Activated CD4-positive, alpha-beta T cell treated with anti-CD3 and anti-CD28 coated beads, Interleukin-2, Interleukin-4, amounts not matched to agents 100 ng/mL and 50 ng/mL, durations not matched to agents 16 hours and 8 hours (primary cell): ENCODE data around the gene KAT6B.
A peak's percentile ranks its signal among the peaks of the same experiment; 100 is the strongest.

Source experiments
- DNase-seq: peaks from one replicate; pipeline ENCODE4 v3.0.0-alpha.2; 2020; ENCODE audit warnings: low spot score

The KAT6B gene

GRCh38 chr10:74955796-74956195 lies 129.4 kb downstream of the KAT6B start:
- no peak for DNase-seq

- no peak for DNase-seq
Measured at GRCh38 chr10:74956555-74957111, 130.2 kb downstream of the KAT6B start.

DNA sequence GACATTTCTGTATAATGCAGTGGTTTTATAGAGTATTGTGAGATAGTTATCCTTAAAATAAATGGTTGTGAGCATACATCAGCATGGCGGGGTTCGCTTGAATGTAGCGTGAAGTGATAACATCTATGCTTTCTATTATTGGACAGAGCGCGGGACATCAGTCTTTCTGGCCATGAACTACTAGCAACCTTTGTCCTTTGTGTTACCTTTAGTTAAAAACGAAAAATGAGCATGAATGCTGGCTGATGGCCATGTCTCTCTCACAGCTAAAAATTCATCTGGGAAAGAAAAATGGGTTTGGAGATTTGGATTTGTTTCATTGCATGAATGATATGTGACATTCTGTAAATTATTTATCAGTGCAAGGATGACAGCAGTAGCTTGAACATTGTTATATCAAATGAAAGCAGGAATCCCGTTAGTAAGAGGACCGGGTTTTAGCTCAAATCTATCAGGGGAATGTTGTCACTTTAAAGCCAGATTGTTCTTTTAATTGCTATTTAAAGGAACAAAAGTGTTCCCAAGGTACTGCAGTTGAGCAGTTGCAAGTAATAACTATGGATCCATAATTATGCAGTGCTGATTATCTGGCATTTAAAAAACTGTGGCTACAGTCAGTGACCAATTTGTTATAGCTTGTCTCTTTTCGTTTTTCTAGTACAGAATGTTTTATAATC lies 131.0 kb downstream of the KAT6B start:
- DNase-seq = no peak

DNA sequence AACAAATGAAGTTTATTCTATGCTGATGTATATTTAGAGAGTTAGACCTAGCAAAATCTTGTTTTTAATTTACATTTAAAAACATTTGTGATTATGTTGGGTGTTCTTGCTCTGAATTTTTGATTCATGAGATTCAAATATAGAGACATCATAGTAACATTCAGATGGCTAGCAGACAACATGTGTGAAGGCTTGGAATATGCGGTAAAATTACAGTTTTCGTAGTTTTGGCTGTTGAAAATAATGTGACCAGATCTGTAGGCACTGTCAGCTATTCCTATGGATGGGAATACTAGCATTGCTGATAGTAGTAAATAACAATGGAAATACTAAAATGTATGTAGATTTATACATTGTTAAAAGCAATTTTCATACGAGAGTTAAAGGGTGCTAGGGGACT lies 131.9 kb downstream of the KAT6B start:
- DNase-seq = no peak

DNA sequence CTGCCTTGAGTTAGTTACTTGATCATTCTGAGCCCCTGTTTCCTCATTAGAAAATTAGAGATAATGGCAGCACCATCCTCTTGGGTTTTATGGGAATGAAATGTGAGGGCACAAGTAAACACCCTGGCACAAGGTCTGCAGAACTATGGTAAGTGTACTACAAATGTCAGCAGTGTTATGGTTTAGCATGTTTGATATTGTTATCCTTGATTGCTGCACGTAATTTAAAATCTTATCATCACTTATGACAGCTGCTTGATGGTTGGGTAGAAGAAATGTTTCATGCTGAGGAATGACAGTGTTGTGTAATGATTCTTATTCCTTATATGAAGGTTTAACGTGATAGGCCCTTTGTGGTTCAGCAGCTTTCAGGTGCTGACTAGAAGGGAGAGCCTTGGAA lies 134.3 kb downstream of the KAT6B start:
- DNase-seq = no peak

DNA sequence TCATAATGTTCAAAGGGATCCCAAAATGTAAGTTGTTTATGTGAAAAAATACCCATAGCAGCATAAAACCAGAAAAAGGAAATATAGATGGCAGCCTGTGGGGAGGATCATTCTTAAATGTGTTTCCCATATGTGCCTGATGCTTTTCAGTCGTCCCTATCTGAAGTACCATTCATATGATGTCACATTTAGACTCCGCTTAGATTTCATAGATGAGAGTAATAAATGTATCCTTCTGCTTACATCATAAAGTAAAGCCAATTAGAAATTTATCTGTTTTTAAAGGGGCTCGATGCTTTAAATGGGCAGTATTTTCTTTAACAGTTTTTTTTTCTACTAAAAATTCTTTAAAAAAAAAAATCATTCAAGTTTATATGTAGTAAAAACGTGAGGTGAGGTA lies 136.1 kb downstream of the KAT6B start:
- DNase-seq = no peak

- peak; percentile 15 for DNase-seq
Measured at GRCh38 chr10:74963549-74963948, 137.1 kb downstream of the KAT6B start.

DNA sequence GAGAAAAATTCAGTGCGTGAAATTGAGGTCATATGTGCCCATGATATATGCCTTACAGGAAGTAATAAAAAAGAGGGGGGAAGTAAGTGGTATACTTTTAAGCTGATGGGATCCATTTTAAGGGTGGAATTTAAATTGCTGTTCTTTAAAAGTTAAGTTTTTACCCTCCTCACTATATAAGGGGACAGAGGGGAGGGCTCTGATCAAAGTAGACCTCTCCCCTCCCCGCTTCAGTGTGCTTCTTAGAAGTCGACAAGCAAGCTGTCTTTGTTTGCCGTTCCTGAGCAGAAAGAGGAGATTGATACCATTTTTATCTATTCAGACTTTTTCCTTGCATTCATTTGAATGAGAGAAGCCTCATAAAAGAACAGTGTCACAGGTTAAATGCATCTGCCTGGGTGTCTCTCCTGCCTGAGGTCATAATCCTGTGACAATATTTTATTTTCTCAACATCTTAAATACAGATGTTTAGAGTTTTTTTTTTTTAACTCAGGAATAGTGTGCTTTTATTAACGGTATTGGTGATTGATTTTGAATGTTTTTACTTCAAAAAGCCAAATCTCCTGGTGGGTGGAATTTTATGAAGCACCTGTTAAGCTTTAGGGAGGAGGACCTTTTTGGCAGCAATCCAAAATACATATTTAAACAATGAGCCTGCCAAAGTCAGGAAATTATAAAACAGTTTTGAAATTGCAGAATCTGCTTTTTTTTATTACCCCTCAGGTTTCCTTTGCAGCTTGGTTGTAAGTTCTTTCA lies 141.7 kb downstream of the KAT6B start:
- no peak for DNase-seq

GRCh38 chr10:74968667-74969061 lies 142.3 kb downstream of the KAT6B start:
- DNase-seq = no peak

DNA sequence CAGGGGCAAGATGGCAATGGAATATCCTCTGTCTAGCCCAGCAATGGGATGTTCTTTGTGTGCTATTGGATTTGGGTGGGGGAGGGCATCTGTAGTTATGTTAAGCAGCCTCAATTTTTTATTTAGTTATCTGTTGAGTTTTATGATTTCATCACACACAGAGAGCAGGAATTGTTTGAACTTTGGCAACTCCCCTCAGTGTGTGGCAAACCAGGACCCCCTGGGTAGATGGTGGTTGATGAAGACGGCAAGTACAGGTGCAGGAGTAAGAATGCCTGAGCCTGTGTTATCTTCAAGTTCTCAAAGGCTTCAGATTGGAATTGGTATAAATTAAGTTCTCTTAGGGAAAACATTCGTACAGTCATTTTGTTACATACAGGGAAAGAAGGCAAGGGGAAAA lies 142.7 kb downstream of the KAT6B start:
- DNase-seq = no peak

DNA sequence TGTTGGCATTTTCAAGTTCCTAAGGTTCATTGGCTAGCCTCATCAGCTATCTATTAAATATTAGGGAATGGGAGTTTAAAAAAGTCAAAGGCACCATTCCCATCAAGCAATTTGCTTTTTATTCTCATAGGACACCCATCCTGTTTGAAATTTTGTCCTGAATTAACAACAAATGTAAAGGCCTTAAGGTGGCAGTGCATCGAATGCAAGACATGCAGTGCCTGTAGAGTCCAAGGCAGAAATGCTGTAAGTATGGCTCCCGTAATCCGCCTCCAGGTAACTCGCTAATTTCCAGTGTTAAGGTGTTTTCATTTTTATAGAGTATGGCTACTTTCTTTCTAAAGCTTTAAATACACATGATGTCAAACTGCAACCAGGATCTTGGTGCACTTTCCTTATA lies 143.1 kb downstream of the KAT6B start:
- no peak for DNase-seq

- no peak for DNase-seq
Measured at GRCh38 chr10:74973741-74974392, 147.5 kb downstream of the KAT6B start.

DNA sequence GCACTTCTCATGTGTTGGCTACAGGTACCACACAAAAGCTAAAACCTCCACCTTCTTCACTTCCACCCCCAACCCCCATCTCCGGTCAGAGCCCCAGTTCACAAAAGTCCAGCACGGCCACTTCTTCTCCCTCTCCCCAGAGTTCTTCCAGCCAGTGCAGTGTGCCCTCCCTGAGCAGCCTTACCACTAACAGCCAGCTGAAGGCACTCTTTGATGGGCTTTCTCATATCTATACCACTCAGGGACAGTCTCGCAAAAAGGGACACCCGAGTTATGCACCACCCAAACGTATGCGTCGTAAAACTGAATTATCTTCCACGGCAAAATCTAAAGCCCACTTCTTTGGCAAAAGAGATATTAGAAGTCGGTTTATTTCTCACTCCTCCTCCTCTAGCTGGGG lies 149.4 kb downstream of the KAT6B start:
- DNase-seq = no peak

DNA sequence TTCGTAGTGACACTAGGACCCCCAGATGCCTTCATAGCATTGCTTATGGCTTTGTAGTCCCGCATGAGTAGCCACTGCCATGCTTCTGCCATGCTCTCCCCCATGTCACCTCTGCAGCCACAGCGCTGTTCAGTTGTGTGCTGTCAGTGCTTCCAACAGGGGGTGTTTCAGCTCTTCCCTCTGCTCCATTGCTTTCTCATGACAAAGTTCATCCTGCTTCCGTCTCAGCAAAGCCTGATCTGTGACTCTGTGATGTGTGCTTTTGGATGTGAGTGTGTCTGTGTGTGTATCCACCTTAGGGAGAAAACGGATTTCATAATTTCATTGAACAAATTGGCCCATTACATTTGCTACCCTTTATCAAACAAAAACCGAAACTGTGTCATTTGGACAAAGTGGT lies 150.2 kb downstream of the KAT6B start:
- DNase-seq = no peak

DNA sequence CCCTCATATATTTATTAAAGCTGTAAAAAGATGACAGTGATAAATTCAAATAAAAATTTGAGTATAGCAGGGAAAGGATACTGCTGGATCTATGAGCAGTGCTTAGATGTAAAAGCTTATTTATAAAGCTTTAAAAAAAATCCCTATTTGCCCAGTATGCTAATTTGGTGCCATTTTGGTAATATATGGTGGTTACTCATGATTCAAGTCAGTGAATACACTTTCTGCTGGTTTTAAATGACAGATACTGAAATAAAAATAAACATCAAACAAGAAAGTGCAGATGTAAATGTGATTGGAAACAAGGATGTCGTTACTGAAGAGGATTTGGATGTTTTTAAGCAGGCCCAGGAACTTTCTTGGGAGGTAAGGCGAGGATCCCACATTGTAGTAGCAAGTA lies 150.7 kb downstream of the KAT6B start:
- no peak for DNase-seq

- DNase-seq = peak; percentile 69
Measured at GRCh38 chr10:74977913-74978847, 151.8 kb downstream of the KAT6B start.

DNA sequence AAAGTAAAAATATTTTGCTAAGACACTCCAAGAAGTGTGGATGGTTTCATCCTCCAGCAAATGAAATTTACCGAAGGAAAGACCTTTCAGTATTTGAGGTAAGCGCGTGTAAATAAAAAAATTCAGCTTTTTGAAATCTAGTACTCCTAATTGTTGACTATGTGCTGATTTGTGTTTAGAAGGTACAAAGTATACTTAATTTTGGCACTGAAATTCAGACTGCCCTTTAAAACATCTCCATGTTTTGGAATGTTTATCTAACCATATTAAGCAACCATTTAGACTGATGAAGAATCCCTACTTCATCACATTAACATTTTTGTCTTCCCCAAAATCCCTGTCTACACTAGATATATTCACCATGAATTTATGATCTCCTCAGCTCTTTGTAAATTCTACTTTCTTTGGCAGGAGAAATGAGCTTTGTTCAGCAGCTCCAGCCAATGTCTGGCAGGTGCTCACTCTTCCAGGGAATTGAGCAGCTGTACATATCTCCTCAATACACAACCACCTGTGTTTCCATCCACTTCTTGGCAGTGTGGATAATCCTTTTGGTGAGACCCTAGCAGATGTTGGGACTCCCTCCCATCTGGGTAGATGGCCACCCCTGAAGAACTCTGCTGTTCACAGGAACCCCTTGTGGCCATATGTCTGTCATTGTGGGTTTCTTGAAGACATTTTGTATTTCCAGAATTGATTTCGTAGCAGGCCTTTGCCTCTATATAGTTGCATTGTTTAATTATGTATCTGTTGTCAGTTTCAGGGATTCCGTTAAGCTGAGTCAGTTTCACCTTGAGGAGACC lies 155.6 kb downstream of the KAT6B start:
- no peak for DNase-seq

- no peak for DNase-seq
Measured at GRCh38 chr10:74982634-74982982, 156.2 kb downstream of the KAT6B start.

DNA sequence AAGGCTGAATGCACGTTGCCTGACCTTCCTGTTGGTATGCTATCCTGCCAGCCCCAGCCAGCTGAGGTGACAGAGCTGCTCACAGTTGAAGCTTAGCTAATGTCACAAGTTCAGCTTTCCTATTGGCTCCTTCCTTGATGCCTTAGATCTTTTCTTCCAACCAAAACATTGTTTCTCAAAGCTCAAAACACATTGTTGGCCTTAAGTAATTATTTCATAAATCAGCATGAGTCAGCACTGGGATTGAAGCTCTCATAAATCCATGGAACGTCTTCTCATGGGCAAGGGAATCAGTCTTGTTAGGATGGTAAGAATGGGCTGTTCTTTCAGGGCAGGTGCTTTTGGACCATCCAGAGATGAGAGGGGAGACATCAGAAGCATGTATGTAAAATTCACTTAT lies 157.0 kb downstream of the KAT6B start:
- DNase-seq = no peak

DNA sequence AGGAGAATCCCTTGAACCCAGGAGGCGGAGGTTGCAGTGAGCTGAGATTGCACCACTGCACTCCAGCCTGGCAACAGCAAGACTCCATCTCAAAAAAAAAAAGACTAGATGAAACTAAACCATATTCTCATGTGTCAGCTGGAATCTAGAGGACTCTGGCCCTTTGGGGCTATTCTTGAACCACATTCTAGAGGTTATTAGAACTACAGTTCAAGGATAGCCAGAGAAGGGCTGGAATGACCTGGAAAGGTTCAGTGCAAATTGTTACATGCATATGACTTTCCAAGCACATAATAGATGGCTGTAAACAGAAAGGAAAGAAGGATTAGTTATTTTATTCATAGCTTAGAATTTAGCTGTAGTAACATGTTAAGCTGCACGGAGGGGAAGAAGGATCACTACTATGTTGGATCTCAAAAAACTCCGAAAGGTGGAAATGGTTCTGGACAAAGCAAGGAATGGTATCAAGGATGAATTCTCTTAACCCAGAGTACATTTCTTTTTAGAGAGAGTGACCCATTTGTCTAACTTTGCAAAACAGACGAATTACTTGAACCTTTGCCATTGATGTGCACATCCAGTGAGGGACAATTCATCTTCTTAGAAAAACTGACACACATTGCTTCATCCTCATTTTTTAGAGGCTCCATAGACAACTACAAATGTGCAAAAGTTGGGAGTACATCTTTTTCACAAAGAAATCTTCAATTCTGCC lies 161.1 kb downstream of the KAT6B start:
- no peak for DNase-seq
